HG03457 (cell line): ENCODE results near the gene CCNF.
"Not testable (repeated sequence)": the region's sequence is repeated elsewhere in the genome, so short reads cannot be mapped to it uniquely, and the experiment has no call there.

ENCODE experiments used
- ATAC-seq: cut with Tn5 transposase; IDR thresholded peaks from one replicate; pipeline ENCODE4 v1.9.1; 2021; ENCODE audit warnings: moderate number of reproducible peaks; ENCODE audit not compliant: unreplicated experiment

CCNF gene

GRCh38 chr16:2471016-2471652, 41.9 kb downstream of the CCNF start, which contains the start of gene NTN3:
TSS of gene NTN3 (plus strand) at chr16:2471297. CDS start at chr16:2471702, 405 bp downstream.
- ATAC-seq, result no peak

DNA sequence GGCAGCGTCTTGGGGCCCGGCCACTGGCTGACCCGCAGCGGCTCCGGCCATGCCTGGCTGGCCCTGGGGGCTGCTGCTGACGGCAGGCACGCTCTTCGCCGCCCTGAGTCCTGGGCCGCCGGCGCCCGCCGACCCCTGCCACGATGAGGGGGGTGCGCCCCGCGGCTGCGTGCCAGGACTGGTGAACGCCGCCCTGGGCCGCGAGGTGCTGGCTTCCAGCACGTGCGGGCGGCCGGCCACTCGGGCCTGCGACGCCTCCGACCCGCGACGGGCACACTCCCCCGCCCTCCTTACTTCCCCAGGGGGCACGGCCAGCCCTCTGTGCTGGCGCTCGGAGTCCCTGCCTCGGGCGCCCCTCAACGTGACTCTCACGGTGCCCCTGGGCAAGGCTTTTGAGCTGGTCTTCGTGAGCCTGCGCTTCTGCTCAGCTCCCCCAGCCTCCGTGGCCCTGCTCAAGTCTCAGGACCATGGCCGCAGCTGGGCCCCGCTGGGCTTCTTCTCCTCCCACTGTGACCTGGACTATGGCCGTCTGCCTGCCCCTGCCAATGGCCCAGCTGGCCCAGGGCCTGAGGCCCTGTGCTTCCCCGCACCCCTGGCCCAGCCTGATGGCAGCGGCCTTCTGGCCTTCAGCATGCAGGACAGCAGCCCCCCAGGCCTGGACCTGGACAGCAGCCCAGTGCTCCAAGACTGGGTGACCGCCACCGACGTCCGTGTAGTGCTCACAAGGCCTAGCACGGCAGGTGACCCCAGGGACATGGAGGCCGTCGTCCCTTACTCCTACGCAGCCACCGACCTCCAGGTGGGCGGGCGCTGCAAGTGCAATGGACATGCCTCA, 42.6 kb downstream of the CCNF start:
- ATAC-seq, result no peak

DNA sequence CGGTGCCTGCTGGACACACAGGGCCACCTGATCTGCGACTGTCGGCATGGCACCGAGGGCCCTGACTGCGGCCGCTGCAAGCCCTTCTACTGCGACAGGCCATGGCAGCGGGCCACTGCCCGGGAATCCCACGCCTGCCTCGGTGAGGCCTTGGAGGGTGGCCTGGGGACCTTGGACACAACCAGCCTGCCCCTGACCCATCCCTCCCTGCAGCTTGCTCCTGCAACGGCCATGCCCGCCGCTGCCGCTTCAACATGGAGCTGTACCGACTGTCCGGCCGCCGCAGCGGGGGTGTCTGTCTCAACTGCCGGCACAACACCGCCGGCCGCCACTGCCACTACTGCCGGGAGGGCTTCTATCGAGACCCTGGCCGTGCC, 43.2 kb downstream of the CCNF start:
- no peak for ATAC-seq

GRCh38 chr16:2472885-2473445, 43.7 kb downstream of the CCNF start:
- ATAC-seq, result no peak

- no peak for ATAC-seq
Observed at GRCh38 chr16:2473446-2473926, 44.2 kb downstream of the CCNF start.

GRCh38 chr16:2473999-2474876, 45.0 kb downstream of the CCNF start:
- ATAC-seq, result no peak

DNA sequence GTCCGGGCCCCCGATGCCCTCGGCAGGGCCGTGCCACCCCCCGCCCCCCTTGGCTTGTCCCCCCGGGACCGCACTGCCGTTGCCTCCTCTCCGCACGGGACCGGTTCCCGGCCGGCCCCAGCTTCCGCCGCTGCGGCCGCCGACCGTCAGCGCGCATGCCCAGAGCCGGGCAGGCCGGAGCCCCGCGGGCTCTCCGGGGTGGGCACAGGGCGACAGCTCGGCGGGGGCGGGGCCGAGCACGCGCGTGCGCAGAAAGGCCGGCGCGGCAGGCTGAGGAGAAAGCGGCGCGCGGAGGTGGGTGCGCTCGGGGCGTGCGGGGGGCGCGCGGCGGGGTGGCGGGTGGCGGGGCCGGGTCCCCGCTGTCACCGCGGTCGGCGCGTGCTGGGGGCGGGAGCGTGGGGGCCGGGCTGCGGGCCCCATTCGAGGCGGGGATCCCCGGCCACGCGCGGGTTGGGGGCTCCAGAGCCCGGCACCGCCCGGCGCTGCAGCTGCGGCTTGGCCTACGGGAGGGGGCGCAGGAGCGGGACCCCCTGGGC, 45.7 kb downstream of the CCNF start, which contains the start of gene TBC1D24:
TSS of gene TBC1D24 (plus strand) at position 251 of the 536 bp plus-strand sequence. CDS start 21,022 bp downstream, outside the sequence.
- peak; percentile 56 for ATAC-seq

DNA sequence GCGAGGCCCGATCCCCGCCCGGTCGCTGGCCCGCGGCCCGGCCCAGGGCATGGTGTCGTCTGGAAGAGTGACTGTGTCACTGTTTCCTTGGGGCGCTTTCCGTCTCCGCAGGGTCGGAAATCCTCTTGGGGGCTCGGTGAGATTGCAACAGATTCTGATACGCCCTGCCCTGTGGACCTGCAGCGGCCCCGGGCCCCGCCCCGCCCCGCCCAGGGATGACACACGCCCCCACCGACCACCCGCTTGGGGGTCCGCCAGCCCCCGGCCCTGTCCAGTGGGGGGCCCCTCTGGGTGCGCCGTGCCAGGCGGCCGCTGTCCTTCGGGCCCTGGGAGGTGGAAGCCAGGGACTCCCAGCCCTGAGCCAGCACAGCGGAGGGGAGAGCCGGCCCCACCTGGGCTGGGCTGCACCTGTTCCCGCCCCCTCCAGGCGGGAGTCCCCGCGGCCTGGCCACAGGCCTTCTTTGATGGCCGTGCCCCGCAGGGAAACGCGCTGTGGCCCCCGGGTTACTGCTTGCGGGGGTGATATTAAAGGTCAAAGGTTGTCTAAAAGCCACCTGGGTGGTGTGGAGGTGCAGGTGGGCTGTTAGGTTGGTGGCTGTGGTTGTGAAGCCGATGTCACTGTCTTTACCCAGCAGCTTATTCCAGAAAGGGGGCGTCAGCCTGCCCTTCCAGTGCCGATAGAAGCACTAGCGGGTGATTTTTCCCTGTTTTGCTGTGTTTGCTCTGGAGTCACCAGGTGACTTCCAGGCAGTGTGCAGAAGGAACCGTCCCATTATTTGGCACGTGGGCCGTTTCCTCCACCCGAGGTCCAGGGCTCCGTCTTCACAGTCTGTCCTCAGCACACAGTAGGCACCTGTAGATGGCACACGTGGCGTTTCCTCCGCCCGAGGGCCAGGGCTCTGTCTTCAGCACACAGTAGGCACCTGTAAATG, 46.4 kb downstream of the CCNF start:
- ATAC-seq, result peak; percentile 2

- no peak for ATAC-seq
Observed at GRCh38 chr16:2476345-2476720, 47.1 kb downstream of the CCNF start.

DNA sequence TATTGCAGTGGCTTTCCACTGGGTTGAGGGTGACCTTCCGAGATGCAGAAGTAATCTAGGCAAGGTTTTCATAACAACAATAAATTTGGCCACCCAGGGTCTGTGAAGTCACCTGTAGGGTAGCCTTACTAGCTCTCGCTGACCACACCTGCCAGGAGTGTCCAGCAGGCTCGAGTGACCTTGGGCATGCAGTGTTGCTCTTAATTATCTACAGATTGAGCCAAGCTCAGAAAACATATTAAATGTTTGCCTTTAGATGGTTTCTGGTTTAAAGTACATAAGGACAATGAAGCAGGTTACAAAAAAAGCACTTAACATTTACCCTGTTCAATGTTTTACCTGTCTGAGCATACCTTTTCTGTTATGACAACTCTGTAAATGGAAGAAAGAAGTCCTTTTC, 47.5 kb downstream of the CCNF start:
- ATAC-seq, result no peak

DNA sequence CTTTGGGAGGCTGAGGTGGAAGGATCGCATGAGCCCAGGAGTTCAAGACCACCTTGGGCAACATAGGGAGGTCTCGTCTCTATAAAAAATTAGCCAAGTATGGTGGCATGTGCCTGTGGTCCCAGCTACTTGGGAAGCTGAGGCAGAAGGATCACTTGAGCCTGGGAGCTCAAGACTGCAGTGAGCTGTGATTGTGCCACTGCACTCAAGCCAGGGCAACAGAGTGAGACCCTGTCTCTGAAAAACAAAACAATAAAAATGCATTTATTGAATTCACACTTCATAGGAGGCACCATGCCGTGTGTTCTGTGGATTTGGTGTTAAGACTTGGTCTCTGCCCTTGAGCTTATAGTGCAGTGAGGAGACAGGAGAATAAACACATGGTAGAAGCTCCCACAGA, 48.1 kb downstream of the CCNF start:
- ATAC-seq, result no peak

- ATAC-seq, result no peak
Observed at GRCh38 chr16:2478279-2478678, 49.0 kb downstream of the CCNF start.

GRCh38 chr16:2479996-2480395, 50.7 kb downstream of the CCNF start:
- not testable (repeated sequence) for ATAC-seq

GRCh38 chr16:2480948-2481347, 51.7 kb downstream of the CCNF start:
- ATAC-seq, result no peak

DNA sequence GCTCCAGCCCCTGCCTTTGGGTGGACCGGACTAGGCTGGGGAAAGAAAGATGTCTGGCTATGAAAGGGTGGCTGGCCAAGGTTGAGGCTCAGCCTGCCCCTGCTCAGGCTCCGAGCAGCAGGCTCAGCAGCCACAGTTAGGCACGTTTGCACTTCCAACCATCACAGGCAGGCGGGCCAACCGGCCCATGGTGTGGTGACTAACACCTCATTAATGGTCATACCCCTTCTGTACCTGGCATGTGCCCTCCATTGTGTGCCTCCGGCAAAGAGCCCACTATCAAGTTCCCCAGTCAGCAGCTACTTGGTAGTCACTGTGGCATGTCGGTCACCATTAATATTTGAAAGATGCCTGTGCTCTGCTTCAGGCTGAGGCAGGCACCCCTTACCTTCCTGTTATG, 52.4 kb downstream of the CCNF start:
- no peak for ATAC-seq

- ATAC-seq, result no peak
Observed at GRCh38 chr16:2482249-2482648, 53.0 kb downstream of the CCNF start.

DNA sequence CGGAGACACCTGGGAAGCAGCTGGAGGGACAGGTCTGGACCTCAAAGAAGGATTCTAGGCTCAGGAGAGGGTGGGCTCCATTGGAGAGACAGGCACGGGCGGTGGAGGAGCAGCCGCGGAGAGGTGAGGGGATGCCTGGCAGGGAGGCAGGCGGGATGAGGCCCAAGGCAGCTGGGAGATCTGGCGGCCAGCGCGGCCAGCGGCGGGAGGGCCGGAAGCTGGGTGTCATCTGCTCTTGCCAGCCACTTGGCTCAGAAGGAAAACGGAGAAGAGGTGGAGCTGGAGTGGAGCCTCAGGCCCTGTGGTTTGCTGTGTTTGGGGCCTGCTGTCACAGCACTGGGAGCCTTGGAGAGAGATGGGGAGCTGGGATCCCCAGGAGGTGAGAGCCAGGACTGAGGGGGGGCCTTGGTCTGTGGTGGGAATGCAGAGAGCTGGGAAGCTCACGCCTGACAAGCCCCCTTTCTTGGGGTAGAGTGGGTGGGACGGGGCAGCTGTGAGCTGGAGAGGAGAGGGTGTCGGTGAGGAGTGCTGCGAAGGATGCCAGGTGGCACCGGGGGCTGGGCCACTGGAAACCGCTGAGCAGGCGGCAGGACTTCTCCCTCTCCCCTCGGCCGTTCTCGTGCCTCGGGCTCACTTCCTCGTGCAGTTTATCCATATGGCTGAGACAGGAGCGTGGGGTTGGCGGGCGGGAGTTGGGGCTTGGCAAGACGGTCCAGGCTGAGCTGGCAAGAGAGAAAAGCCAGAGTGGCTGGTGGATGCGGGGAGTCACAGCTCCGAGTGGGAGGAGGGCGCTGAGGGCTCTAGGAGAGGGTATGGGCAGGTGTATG, 53.7 kb downstream of the CCNF start:
- ATAC-seq, result no peak
